Activated CD8-positive, alpha-beta memory T cell treated with anti-CD3 and anti-CD28 coated beads, Interleukin-2, amount 50 U/mL, for 48 hours (primary cell): Measurements from ENCODE around the gene PTP4A1.

Experiments used
- DNase-seq: peaks from one replicate; pipeline ENCODE4 v3.0.0-alpha.2; 2020

PTP4A1 gene

DNA sequence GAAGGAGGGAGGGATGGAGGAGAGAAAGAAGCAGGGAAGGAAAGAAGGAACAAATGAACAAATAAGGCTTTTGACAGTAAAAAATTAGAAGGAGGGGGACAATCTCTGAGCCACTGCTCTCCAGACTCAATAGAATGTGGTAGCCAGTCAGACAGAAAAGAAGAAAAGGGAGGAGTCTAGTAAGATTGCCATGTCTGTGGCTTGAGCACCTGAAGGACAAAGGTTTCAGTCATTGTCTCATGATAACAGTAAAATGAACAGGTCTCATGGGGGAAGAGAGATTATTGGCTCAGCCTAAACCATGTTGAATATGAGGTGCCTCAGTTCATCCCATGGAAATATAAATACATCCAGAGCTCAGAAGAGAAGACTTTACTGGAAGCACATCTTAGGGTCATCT lies 14.0 kb upstream of the PTP4A1 start:
- no peak for DNase-seq

DNA sequence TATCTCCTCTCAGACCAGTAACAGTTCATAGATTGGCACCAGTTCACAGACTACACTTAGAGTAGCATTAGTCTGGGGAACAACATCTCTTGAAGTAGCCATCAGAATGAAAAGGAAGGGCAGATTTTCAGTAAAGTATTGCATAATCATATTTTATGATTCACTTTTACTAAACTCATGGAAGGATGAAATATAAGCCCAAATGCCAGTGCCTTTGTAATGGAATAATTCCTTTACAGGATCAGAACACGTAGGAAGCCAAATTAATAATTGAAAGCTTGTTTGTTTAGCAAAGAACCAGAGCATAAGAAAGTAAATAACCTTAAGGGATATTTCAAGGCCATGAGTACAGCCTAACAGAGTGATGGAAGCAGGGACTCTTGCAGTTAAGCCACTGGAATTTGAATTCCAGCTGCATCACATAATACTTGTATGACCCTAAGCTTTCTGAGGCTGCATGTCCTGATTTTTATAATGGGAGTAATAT lies 11.4 kb upstream of the PTP4A1 start:
- DNase-seq, result no peak

DNA sequence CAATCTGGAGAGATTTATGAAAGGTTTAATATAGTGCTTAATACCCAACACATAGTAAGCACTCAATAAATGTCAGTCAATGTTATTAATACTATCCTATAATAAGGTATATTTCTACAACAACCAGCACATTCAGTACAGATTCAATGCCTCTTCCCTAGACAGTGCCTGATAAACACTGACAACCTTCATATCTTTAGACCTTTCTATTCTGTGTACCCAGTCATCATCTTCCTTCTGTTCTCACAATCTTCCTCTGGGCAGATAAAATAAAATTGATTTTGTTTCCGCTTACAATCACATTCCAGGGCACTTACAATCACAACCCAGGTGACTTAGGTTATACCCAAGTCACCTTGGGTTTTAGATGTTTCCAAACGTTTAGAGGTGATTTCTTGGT lies 11.0 kb upstream of the PTP4A1 start:
- no peak for DNase-seq

DNA sequence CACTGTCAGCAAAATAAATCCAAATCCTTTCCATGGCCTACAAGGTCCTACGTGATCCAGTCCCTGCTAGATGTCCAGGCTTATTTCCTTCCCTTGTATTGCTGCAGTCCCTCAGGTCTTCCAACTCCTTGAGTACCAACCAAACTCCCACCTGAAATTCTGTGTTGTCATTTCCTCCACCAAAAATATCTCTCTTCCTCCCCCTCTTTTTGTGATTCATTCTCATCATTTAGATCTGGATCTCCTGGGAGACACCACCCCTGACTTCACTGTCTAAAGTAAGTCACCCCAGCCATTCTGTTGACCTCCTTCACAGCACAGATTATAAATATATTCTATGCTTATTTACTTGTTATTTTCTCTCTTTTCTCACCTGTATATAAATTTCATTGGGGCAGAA lies 9.0 kb upstream of the PTP4A1 start:
- DNase-seq, result no peak

DNA sequence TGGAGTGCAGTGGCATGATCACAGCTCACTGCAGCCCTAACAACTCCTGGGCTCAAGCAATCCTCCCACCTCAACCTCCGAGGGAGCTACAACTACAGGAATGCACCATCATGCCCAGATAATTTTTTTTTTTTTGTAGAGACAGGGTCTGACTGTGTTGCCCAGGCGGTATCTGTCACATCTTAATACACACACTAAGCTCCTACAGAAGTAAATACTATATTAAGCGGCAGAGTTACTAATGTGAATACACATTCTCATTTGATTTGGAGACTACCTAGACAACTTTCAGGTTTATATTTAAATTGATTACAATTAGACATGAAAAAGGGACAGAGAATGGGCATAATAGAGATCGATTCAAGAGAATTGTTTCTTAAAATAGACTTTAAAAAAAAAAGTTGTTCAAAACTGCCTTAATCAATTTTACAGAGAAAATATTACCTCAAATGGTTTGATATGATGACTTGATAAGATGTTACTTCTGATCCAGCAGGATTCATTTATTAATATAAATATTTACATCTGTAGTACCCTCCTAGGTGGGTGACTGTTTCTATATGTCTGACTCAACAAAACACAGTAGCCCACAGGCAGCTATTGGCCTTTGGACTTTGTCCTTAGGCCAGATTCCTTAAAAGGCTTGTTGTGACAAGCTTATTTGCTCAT lies 7.1 kb upstream of the PTP4A1 start:
- DNase-seq, result no peak

DNA sequence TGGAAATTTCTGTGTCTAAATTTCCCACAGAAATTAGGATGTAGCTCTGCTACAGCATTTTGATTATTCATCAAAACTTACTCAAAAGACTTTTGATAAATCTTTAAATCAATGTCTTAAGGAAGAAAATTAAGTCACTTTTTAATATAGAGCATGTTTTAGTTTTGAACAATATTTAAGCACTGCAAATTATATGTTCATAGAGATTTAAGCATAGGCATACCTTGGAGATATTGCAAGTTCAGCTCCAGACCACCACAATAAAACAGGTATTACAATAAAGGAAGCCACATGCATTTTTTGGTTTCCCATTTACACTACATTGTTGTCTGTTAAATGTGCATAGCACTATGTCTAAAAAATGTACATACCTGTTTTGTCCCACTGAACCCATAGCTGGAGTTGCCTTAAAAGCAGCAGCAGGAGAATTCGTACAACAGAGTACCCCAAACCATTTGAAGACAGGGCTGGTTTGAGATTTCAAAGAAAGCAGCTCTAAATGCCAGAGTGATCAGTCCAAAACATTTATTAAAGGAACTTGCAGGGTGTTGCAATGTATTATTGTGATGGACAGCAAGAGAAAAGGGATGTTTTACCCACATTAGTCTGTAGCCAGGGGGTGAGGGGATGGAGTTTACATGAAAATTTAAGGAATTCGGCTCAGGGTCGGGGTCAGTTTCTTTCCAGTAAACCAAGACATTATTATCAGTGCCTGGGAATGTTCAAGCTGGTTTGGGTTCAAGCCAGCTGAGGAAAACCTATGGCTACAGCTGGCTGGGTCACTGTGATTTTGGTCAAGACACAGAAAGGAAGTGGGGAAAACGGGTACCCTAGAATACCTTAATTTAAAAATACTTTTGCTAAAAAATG lies 6.3 kb upstream of the PTP4A1 start:
- DNase-seq, result no peak

DNA sequence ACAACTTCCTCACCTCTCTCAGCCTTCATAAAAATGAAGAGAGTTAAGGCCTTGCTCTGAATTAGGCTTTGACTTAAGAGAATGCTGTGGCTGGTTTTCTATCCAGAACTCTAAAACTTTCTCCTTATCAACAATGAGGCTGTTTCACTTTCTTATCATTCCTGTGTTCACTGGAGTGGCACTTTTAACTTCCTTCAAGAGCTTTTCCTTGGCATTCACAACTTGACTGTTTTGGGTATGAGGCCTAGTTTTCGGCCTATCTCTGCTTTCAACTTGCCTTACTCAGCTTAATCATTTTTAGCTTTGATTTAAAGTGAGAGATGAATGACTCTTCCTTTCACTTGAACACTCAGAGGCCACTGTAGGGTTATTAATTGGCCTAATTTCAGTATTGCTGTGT lies 4.3 kb upstream of the PTP4A1 start:
- DNase-seq, result no peak

DNA sequence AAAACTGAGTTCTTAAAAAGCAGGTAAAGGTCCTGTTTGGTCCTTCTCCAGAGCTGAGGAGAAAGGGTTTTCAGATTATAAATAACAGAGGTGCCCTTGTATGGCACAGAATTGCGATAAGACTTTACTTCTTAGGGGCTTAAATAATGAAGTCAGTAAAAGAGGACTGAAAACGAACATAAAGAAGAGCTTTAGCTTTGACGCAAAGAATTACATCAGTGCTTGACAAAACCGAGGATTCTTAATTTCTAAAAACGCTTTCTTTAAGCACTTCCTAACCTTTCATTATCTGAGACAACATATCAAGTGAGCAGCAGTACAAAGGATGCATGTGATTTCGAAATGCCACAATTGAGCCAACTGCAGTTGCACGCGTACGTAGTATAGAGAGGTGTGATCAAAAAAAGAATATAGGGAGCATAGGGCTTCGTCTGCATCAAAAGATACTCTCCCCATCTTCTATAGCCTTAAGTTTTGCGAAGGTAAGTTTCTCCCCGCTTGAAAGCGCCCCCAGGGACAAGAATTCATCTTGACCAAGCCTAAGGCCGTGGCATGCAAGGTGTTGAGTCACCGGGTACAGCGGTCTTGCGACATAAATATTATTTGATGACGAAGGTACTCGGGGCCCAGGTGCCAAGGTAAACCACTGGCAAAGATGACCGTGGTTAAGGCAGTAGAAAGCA lies 778 bp upstream of the PTP4A1 start:
- peak; percentile 77 for DNase-seq

DNA sequence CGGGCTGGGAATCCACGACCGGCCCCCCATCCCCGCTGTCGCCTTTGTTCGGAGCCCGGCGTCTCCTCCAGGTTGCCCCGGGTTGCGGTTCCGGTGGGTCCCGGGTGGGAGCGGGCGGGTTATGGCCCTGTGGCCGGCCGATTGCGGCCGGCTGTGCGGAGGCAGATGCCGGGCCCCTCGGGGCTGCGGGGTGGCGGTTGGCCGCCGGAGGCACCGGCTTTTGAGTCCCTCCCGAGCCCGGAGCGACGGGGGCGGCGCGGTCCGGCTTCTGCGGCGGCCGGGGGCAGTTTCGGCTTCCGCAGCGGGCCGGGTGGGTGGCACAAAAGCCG lies 431 bp downstream of the PTP4A1 start:
- no peak for DNase-seq

DNA sequence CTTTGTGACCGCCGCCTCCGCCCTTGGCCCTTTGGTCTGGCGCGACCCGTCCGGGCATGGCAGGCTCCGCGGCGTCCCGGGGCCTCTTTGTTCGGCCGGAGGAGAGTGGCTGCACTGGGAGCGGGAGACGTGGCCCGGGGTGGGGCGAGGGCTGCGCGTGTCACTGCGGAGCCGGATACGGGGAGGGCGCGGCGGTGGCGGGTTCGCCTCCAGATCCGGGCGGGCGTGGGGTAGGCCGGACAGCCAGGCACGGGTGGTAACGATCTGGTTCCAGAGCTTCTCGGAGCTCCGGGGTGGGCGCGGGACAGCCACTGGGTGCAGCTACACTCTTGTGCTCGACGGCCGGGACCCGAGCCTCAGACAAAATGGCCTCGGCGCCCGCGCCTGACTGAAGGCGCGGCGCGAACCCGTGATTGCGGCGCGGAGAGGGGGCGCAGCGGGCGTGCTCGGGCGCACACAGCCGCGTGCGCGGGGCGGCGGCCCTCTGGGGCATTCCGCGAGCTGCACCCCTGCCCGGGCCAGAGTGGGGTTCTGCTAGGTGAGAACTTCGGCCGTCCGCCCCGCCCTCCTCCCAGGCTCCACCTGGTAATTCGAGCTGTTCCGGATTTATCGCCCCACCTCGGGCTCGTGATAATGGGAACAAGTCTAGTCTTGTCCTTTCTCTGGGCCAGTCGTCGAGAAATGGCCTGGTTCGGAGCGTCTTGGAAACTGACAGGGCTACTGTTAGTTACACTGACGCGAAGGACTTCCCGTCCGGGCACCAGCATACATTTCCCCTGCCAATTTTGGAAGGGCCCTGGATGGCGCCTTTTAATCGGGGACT lies 1.0 kb downstream of the PTP4A1 start:
- DNase-seq, result peak; percentile 81

DNA sequence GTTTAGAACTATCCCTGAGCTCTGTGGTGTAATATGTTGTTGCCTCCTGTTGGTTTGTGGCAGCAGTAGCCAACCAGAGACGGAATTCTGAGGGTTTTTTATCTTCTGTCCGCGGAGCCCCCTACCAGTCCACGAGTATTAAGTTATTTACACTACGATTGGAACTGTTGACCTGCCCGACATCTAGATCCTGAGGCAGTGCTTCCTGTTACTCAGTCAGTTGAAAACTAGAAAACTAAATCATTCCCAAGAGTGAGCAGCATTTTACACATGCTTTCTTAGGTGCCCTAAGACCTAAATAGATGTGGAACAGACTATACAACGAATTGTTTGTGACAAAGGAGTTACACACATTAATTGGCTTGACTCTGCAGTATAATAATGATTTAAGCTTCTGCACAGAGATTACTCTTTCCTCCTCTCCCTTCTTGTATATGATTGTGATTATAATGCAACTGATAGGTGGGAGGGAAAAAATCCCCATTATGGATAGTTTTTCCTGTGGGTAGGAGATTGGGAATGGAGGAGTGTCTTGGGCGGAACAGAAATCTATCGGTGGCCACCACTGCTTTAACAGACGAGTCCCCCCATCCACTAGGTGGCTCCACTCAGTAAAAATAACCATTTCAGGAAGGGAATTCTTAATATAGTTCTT lies 1.7 kb downstream of the PTP4A1 start:
- DNase-seq, result no peak

DNA sequence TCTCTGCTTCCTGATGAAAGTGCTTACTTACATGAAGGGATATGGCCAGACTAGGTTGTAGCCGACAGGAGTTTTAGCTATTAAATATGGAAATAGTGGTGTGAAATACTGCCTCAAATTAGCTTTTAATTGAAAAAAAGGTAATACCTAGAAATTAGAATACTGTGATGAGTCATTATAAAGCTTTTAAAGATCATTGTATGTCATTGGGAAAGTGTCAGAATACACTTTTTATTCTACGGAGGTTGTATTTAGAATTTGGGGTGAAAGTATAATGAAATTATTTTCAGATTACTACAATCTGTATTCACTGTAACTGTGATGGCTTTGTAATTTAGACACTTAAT lies 2.2 kb downstream of the PTP4A1 start:
- DNase-seq, result no peak

DNA sequence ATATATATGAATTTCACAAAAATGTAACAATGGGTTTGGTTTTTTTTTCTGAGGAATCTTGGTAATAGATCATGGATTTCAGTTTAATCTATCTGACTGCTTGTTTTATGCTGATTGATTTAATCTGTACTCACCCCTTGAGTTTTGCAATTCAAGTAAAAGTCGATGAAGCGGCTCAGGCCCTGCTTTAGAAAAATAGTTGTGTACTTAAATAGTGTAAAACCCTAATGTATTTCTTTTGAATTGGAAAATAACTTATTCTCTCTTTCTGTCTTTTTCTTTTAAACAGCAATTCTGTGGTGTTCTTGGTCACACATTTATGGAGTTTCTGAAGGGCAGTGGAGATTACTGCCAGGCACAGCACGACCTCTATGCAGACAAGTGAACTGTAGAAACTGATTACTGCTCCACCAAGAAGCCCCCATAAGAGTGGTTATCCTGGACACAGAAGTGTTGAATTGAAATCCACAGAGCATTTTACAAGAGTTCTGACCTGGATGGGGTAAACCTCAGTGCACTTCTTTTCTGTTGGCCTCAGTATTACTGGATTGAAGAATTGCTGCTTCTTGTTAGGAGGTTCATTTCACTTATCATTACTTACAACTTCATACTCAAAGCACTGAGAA lies 4.0 kb downstream of the PTP4A1 start:
- no peak for DNase-seq

DNA sequence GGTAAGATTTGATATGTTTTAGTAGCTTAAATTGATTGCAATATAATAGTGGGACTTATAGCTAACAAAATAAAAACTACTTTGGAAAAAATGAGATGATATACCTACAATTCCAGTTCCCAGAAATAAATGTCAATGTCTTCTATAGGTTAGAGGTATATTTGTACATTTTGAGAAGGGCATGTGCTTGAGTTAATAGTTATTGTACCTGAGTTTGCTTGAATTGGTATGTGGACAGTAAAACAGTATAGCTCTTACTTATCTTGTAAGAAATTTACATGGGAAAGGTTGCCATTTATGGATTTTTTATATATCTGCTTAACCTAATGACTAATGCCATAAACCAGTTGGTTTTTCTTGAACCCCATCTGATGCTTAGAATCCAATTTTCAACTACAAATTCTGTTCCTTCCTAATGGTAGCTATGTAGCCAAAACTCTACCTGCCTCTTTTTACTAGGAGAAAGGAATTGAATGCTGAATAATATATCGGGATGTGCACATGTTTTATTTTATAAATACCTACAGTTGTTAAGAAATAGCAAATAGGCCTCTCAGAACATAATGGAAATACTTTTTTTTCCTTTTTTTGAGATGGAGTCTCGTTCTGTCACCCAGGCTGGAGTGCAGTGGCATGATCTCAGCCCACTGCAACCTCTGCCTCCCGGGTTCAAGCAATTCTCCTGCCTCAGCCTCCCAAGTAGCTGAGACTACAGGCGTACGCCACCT lies 4.9 kb downstream of the PTP4A1 start:
- no peak for DNase-seq

DNA sequence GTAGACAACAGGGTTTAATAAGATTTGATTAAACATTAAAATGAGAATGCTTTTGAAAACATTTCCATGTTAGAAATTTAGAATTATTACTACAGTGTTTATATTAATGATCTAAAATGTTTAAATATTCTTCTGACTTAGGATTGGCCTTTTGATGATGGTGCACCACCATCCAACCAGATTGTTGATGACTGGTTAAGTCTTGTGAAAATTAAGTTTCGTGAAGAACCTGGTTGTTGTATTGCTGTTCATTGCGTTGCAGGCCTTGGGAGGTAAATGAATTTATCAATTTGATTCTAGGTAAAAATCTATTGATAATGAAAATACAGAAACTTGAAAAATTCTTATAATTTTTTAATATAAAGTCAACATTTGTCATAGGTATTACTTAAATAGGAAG lies 6.5 kb downstream of the PTP4A1 start:
- DNase-seq, result no peak

DNA sequence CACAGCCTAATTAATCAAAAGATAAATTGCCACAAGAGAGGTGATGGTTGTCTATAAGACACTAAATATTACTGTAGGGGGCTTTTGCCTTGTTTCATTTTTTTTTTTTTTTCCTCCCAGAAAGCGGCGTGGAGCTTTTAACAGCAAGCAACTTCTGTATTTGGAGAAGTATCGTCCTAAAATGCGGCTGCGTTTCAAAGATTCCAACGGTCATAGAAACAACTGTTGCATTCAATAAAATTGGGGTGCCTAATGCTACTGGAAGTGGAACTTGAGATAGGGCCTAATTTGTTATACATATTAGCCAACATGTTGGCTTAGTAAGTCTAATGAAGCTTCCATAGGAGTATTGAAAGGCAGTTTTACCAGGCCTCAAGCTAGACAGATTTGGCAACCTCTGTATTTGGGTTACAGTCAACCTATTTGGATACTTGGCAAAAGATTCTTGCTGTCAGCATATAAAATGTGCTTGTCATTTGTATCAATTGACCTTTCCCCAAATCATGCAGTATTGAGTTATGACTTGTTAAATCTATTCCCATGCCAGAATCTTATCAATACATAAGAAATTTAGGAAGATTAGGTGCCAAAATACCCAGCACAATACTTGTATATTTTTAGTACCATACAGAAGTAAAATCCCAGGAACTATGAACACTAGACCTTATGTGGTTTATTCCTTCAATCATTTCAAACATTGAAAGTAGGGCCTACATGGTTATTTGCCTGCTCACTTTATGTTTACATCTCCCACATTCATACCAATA lies 7.8 kb downstream of the PTP4A1 start:
- DNase-seq, result no peak

DNA sequence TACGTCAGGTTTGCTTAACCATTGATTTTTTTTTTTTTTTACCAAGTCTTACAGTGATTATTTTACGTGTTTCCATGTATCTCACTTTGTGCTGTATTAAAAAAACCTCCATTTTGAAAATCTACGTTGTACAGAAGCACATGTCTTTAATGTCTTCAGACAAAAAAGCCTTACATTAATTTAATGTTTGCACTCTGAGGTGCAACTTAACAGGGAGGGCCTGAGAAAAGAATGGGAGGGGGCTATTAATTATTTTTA lies 8.4 kb downstream of the PTP4A1 start:
- no peak for DNase-seq

DNA sequence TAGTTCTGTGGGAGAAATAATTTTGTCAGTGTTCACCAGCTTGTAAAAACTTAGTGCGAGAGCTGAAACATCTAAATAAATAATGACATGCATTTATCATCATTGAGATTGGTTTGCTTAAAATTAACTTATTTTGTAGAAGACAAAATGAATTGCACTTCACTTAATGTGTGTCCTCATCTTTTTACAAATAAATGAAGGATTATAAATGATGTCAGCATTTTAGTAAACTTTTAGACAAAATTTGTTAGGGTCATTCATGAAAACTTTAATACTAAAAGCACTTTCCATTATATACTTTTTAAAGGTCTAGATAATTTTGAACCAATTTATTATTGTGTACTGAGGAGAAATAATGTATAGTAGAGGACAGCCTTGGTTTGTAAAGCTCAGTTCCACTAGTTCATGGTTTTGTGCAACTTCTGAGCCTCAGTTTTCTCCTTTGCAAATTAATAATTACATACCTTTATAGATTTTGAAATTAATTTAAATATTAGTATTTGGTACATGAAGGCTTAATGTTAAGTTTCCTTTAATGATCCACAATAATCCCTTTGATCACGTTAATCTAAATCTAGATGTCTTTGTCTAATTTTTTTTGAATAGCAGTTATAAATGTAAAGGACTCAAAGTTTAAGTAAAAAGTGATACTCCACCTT lies 9.2 kb downstream of the PTP4A1 start:
- no peak for DNase-seq

DNA sequence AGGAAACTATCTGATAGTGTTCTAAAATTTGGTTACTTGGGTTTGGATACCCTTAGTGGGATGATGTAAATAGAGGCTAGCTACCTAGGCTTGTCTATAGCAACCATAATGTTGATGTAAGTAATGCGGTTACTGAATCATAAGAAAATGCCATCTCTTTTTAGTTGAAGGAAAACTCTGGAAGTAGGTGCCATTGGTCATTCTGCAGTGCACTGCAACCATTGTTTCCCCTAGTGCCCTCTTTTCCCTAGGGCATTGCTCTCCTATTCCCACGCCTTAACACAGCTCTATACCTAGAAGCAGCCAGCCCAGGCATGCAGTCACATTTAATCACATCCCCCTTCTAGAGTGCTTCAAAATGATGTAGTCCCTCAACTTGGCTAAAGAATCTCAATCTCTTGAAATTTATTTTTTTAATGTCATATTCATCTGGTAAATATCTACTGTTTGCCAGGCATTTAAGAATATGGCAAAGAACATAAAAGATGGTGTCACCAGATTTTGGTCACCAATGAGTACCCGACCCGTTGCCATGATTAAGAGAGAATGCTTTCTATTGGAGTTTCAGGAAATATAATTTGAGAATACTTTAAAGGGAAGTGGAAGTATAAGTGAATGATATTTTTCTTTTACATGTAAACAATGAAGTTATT lies 10.4 kb downstream of the PTP4A1 start:
- DNase-seq, result no peak

DNA sequence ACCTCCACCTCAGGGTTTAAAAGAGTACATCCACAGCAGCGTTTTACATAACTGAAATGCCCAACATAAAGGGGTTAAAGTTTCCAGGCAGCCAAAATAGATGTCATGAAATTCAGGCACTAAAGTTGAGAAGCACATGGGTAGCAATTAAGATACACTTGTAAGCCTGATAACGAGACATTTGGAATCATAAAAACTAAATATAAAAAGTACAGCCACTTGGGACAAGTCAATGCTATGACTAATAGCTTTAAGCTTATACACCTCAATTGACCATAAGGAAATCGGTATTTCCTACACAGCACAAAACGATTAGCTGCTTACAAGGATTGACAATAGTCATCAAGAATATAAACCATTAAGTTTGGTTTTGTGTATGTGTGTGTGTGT lies 11.8 kb downstream of the PTP4A1 start:
- DNase-seq, result no peak
